CD4-positive, alpha-beta T cell (primary cell): ENCODE results near the gene CANX. TPM values are rescaled to one million over a fixed set of nuclear protein-coding genes. Genes with fewer than 3 reads are reported as not detected.

Experiments
- ATAC-seq: fragments of 200-7000 bp; cut with Tn5 transposase; one replicate; pipeline ENCODE4 v1.10.0; 2022; ENCODE audit warnings: mild to moderate bottlenecking; ENCODE audit not compliant: poor library complexity
- CTCF ChIA-PET: fragments of 350-600 bp; sonication (Branson Sonifier 250); formaldehyde crosslinking; loops from one replicate; lab custom pipeline; 2021; ENCODE audit warnings: antibody characterized with exemption, inconsistent platforms; lab: Charles Lee
- POLR2A ChIA-PET: fragments of 350-600 bp; sonication (Branson Sonifier 250); formaldehyde crosslinking; loops from one replicate; lab custom pipeline; 2021; ENCODE audit warnings: antibody characterized with exemption, inconsistent platforms; lab: Charles Lee
- DNase-seq, 14 experiments: peaks; one replicate each; pipeline ENCODE4 v3.0.0-alpha.2; 2013 to 2020; ENCODE audit warnings: mixed read lengths in 2 of 14
- H3K27ac ChIP-seq, 2 donors: one replicate each; pipeline versions ENCODE4 v1.5.1 to v1.7.0; 2013; ENCODE audit warnings: low read length in 2 of 2, low read depth in 1 of 2, mild to moderate bottlenecking in 1 of 2
- H3K27me3 ChIP-seq, 2 experiments: 1 replicate in 1 of 2; 2 replicates in 1 of 2; pipeline versions ENCODE4 v1.6.1 to v1.7.0; 2013; ENCODE audit warnings: low read length in 2 of 2, control low read depth in 1 of 2, mild to moderate bottlenecking in 1 of 2, moderate library complexity in 1 of 2; ENCODE audit not compliant: insufficient read depth in 2 of 2, control insufficient read depth in 1 of 2
- H3K36me3 ChIP-seq: one replicate; pipeline ENCODE4 v1.6.1; 2013; ENCODE audit warnings: low read length, control low read depth; ENCODE audit not compliant: insufficient read depth
- H3K4me1 ChIP-seq: one replicate; pipeline ENCODE4 v1.6.1; 2013; ENCODE audit warnings: low read length, control low read depth; ENCODE audit not compliant: insufficient read depth
- H3K4me3 ChIP-seq: one replicate; pipeline ENCODE4 v1.5.1; 2013; ENCODE audit warnings: mild to moderate bottlenecking, low read length, moderate library complexity
- H3K9me3 ChIP-seq, 2 experiments: 1 replicate in 1 of 2; 2 replicates in 1 of 2; pipeline versions ENCODE4 v1.6.1 to v1.7.0; 2013; ENCODE audit warnings: low read length in 2 of 2, mild to moderate bottlenecking in 2 of 2, control low read depth in 1 of 2, moderate library complexity in 1 of 2; ENCODE audit not compliant: control insufficient read depth in 1 of 2, insufficient read depth in 1 of 2
- H3K27ac Mint-ChIP-seq: one replicate; pipeline ENCODE4 v1.8.0; 2020; ENCODE audit warnings: mixed read lengths
- H3K27me3 Mint-ChIP-seq: one replicate; pipeline ENCODE4 v1.8.0; 2021; ENCODE audit warnings: mixed read lengths
- H3K36me3 Mint-ChIP-seq: one replicate; pipeline ENCODE4 v1.8.0; 2021; ENCODE audit warnings: low read depth, mixed read lengths
- H3K4me1 Mint-ChIP-seq: one replicate; pipeline ENCODE4 v1.8.0; 2021; ENCODE audit warnings: low read depth, mixed read lengths
- H3K4me3 Mint-ChIP-seq: one replicate; pipeline ENCODE4 v1.8.0; 2020; ENCODE audit warnings: mild to moderate bottlenecking, mixed read lengths
- H3K9me3 Mint-ChIP-seq: one replicate; pipeline ENCODE4 v1.8.0; 2020; ENCODE audit warnings: mixed read lengths
- CTCF ChIP-seq: fragments of 200-600 bp; IDR thresholded peaks from one replicate; pipeline ENCODE4 v1.8.0; 2022; ENCODE audit warnings: antibody characterized with exemption, mild to moderate bottlenecking
- intact Hi-C, 2 experiments: fragments of 100-400 bp; cut with DNase I in 1 of 2; cut with micrococcal nuclease in 1 of 2; formaldehyde crosslinking; loops; one replicate each; pipeline versions ENCODE4 v1.15.1 to v1.9.0; 2023 to 2025; cut with DNase I, micrococcal nuclease
- total RNA-seq, 174 experiments: library from RNA in 2 of 174; stranded (reverse) in 2 of 174; gene quantifications; one replicate each; pipeline ENCODE4 v1.2.3 and lab custom pipeline; 2021 to 2026

Gene CANX
- total RNA-seq, 2 experiments from 2014 or later = 150 to 152 TPM

- no peaks in the 10 kb centered on the region for H3K27me3 Mint-ChIP-seq
- no peak for ATAC-seq
- peaks cover 66% of the 10 kb centered on the region for H3K36me3 Mint-ChIP-seq
- no peaks in the 10 kb centered on the region for H3K9me3 Mint-ChIP-seq
- POLR2A ChIA-PET = interaction anchor here (0.7 kb wide), 1 partner anchor 9 kb away, joined by 3 read pairs; no protein-coding TSS in a partner anchor
- DNase-seq = no peak
- intact Hi-C loops = loop anchor here (5.0 kb wide), 3 partner anchors 53 to 177 kb away; partner anchors contain the start of genes HNRNPH1 (in 1 of the 2) and TBC1D9B (in 1 of the 2)
- H3K27ac Mint-ChIP-seq = peak overlapping the region; percentile 84
- no peaks in the 10 kb centered on the region for H3K27me3 ChIP-seq
- no peak overlapping the region for H3K4me3 ChIP-seq
- H3K4me1 ChIP-seq = peaks cover 24% of the 10 kb centered on the region
- peaks cover 34% of the 10 kb centered on the region for H3K4me1 Mint-ChIP-seq
- no peak overlapping the region for H3K27ac ChIP-seq
- H3K9me3 ChIP-seq = no peaks in the 10 kb centered on the region
- peaks cover 47% of the 10 kb centered on the region for H3K36me3 ChIP-seq
- no peak overlapping the region for H3K4me3 Mint-ChIP-seq
- CTCF ChIA-PET = interaction anchor here (1.4 kb wide), 1 partner anchor 33 kb away, joined by 3 read pairs; no protein-coding TSS in a partner anchor
- TF ChIP-seq CTCF = no peak
These were observed 31.6 kb downstream of the CANX start for GRCh38 chr5:179730356-179730755.

- Mint-ChIP-seq H3K9me3 (no peaks in the 10 kb centered on the region), H3K27ac (peak overlapping the region; percentile 84), H3K4me3 (peak overlapping the region; percentile 71), H3K36me3 (peaks cover 64% of the 10 kb centered on the region), H3K4me1 (peaks cover 35% of the 10 kb centered on the region), H3K27me3 (no peaks in the 10 kb centered on the region)
- intact Hi-C loops = loop anchor here (5.0 kb wide), 3 partner anchors 54 to 176 kb away; partner anchors contain the start of genes HNRNPH1 (in 1 of the 2) and TBC1D9B (in 1 of the 2)
- Histone ChIP-seq H3K4me3 (no peak overlapping the region), H3K27me3 (no peaks in the 10 kb centered on the region), H3K36me3 (peaks cover 45% of the 10 kb centered on the region), H3K9me3 (no peaks in the 10 kb centered on the region), H3K4me1 (peaks cover 29% of the 10 kb centered on the region), H3K27ac (no peak overlapping the region)
- CTCF ChIA-PET = interaction anchor here (1.4 kb wide), 1 partner anchor 32 kb away, joined by 3 read pairs; no protein-coding TSS in a partner anchor
- DNase-seq = no peak
- POLR2A ChIA-PET = interaction anchor here (2.9 kb wide), 1 partner anchor 107 kb away, joined by 52 read pairs; the partner anchor contains the start of gene HNRNPH1
- TF ChIP-seq CTCF = no peak
- ATAC-seq = no peak
These were observed 32.1 kb downstream of the CANX start for GRCh38 chr5:179730852-179731251.

- no peak for TF ChIP-seq CTCF
- H3K36me3 Mint-ChIP-seq = peaks cover 54% of the 10 kb centered on the region
These were observed 33.1 kb downstream of the CANX start for GRCh38 chr5:179731791-179732411.

More at GRCh38 chr5:179731791-179732411, 33.1 kb downstream of the CANX start:
- Histone ChIP-seq H3K27me3 (no peaks in the 10 kb centered on the region), H3K9me3 (no peaks in the 10 kb centered on the region), H3K36me3 (peaks cover 39% of the 10 kb centered on the region), H3K4me1 (peaks cover 40% of the 10 kb centered on the region), H3K27ac (peak overlapping the region; percentile 10 to 84), H3K4me3 (peak overlapping the region; percentile 86)
- Mint-ChIP-seq H3K4me1 (peaks cover 42% of the 10 kb centered on the region), H3K9me3 (no peaks in the 10 kb centered on the region), H3K27ac (peak overlapping the region; percentile 84), H3K4me3 (peak overlapping the region; percentile 86), H3K27me3 (no peaks in the 10 kb centered on the region)
- ChIA-PET POLR2A (interaction anchor here (0.6 to 3.0 kb wide), 28 partner anchors 11 to 561 kb away, joined by 3 to 52 read pairs (median 5); partner anchors contain the start of genes CANX, CBY3, HNRNPH1 and LTC4S), CTCF (interaction anchor here (0.9 to 1.2 kb wide), 3 partner anchors 31 to 127 kb away, joined by 3 read pairs; partner anchors contain the start of gene MRNIP)
- intact Hi-C loops = loop anchor here (1.0 to 5.0 kb wide), 5 partner anchors 34 to 175 kb away; partner anchors contain the start of genes CANX (in 2 of the 2), HNRNPH1 (in 1 of the 2) and TBC1D9B (in 1 of the 2)
- peak; percentile 2 for ATAC-seq
- peak in 2 of 14 experiments; percentile 14 to 81 for DNase-seq
